PC-9 (cell line): ENCODE measurements around the gene CYP27C1. TPM values are rescaled to one million over a fixed set of nuclear protein-coding genes. Genes with fewer than 3 reads are reported as not detected.

Experiments
- BruUV-seq: library from RNA; stranded (reverse); fragments of 400-500 nt; replicated peaks from 2 replicates; lab custom pipeline; 2021; lab: Mats Ljungman, UMichigan
- CTCF ChIA-PET: fragments of 300-600 bp; sonication (Branson Sonifier 250); formaldehyde crosslinking; loops from one replicate; lab custom pipeline; 2022; ENCODE audit warnings: antibody characterized with exemption; lab: Charles Lee
- POLR2A ChIA-PET: fragments of 300-600 bp; sonication (Branson Sonifier 250); formaldehyde crosslinking; loops from one replicate; lab custom pipeline; 2022; ENCODE audit warnings: antibody characterized with exemption; ENCODE audit not compliant: unreplicated experiment; lab: Charles Lee
- DNase-seq, 2 experiments: peaks; one replicate each; pipeline versions ENCODE4 v3.0.0 to v3.0.0-alpha.2; 2015 to 2022; ENCODE audit warnings: mixed read lengths in 1 of 2
- H2AFZ ChIP-seq: fragments of 200-600 bp; sonication (generic); 2 replicates; pipeline ENCODE4 v1.8.1; 2017; ENCODE audit warnings: antibody characterized with exemption
- H3F3A ChIP-seq: fragments of 200-600 bp; sonication (generic); 2 replicates; pipeline ENCODE4 v1.8.1; 2017; ENCODE audit warnings: antibody characterized with exemption, mild to moderate bottlenecking, low read depth; ENCODE audit not compliant: insufficient read depth
- H3K27ac ChIP-seq: fragments of 200-600 bp; sonication (generic); 2 replicates; pipeline ENCODE4 v1.6.1; 2016; ENCODE audit warnings: mixed run types
- H3K27me3 ChIP-seq: fragments of 200-600 bp; sonication (generic); 2 replicates; pipeline ENCODE4 v1.6.1; 2016; ENCODE audit warnings: low read depth, mixed run types; ENCODE audit not compliant: insufficient read depth
- H3K36me3 ChIP-seq: fragments of 200-600 bp; sonication (generic); 2 replicates; pipeline ENCODE4 v1.6.1; 2016; ENCODE audit warnings: low read depth, mixed run types
- H3K4me1 ChIP-seq: fragments of 200-600 bp; sonication (generic); replicated peaks from 2 replicates; pipeline ENCODE4 v1.6.1; 2016; ENCODE audit warnings: mixed run types; ENCODE audit not compliant: insufficient read depth
- H3K4me2 ChIP-seq: fragments of 200-600 bp; sonication (generic); 2 replicates; pipeline ENCODE4 v1.6.1; 2017; ENCODE audit warnings: mixed run types
- H3K4me3 ChIP-seq: fragments of 200-600 bp; sonication (generic); 2 replicates; pipeline ENCODE4 v1.6.1; 2016; ENCODE audit warnings: mixed run types
- H3K79me2 ChIP-seq: fragments of 200-600 bp; sonication (generic); 2 replicates; pipeline ENCODE4 v1.6.1; 2017; ENCODE audit warnings: low read depth, mixed run types
- H3K9me2 ChIP-seq: fragments of 200-600 bp; sonication (generic); 2 replicates; pipeline ENCODE4 v1.8.1; 2017; ENCODE audit warnings: mild to moderate bottlenecking; ENCODE audit not compliant: insufficient read depth
- H3K9me3 ChIP-seq: fragments of 200-600 bp; sonication (generic); 2 replicates; pipeline ENCODE4 v1.8.1; 2016; ENCODE audit warnings: low read depth; ENCODE audit not compliant: insufficient read depth
- H4K20me1 ChIP-seq: fragments of 200-600 bp; sonication (generic); 2 replicates; pipeline ENCODE4 v1.8.1; 2017; ENCODE audit not compliant: insufficient read depth
- CTCF ChIP-seq: fragments of 200-600 bp; sonication (generic); conservative IDR thresholded peaks from 2 replicates; pipeline ENCODE4 v1.6.1; 2017; ENCODE audit warnings: mixed run types, antibody characterized with exemption, mild to moderate bottlenecking, moderate library complexity
- EZH2 ChIP-seq: fragments of 200-600 bp; sonication (generic); IDR thresholded peaks from 2 replicates; pipeline ENCODE4 v1.8.0; 2017; ENCODE audit warnings: antibody characterized with exemption, low read depth
- intact Hi-C: fragments of 100-400 bp; cut with micrococcal nuclease; formaldehyde crosslinking; loops from one replicate; pipeline ENCODE4 v1.10.0; 2022; ENCODE audit not compliant: unreplicated experiment
- total RNA-seq: library from RNA; stranded (reverse); gene quantifications from 2 replicates; pipeline ENCODE4 v1.2.3, GENCODE V29; 2021

The CYP27C1 gene
- total RNA-seq, 1 experiment from 2014 or later = 0.94 TPM

- no peak overlapping the region for H2AFZ ChIP-seq
- H3F3A ChIP-seq = peaks cover 54% of the 10 kb centered on the region
- H3K36me3 ChIP-seq = no peaks in the 10 kb centered on the region
- no peak overlapping the region for H3K4me3 ChIP-seq
- intact Hi-C loops = loop anchor here (5.0 kb wide), 1 partner anchor 198 kb away; no protein-coding TSS in a partner anchor
- CTCF ChIA-PET = interaction anchor here (0.6 kb wide), 1 partner anchor 121 kb away, joined by 5 read pairs; no protein-coding TSS in a partner anchor
- H3K9me2 ChIP-seq = no peaks in the 10 kb centered on the region
- H3K4me1 ChIP-seq = peaks cover 53% of the 10 kb centered on the region
- no peaks in the 10 kb centered on the region for H3K27me3 ChIP-seq
- TF ChIP-seq EZH2 (no peak), CTCF (no peak)
- peak overlapping the region; percentile 43 for H3K4me2 ChIP-seq
- BruUV-seq = no TSS peak
- no peaks in the 10 kb centered on the region for H4K20me1 ChIP-seq
- POLR2A ChIA-PET = interaction anchor here (0.6 kb wide), 1 partner anchor 101 kb away, joined by 5 read pairs; no protein-coding TSS in a partner anchor
- peak overlapping the region; percentile 60 for H3K27ac ChIP-seq
- H3K79me2 ChIP-seq = no peaks in the 10 kb centered on the region
- peak; percentile 16 to 94 for DNase-seq
- no peaks in the 10 kb centered on the region for H3K9me3 ChIP-seq
Observed at GRCh38 chr2:127170452-127171197, 49.5 kb downstream of the CYP27C1 start.

GRCh38 chr2:127170021-127170420, 50.1 kb downstream of the CYP27C1 start:
- H3K4me2 ChIP-seq = peak overlapping the region; percentile 43
- ChIA-PET CTCF (no interaction called here), POLR2A (interaction anchor here (0.6 kb wide), 1 partner anchor 101 kb away, joined by 5 read pairs; no protein-coding TSS in a partner anchor)
- peak in 1 of 2 experiments; percentile 58 for DNase-seq
- no peak overlapping the region for H3K4me3 ChIP-seq
- H3K4me1 ChIP-seq = peaks cover 59% of the 10 kb centered on the region
- no peaks in the 10 kb centered on the region for H3K27me3 ChIP-seq
- no peaks in the 10 kb centered on the region for H3K79me2 ChIP-seq
- no peak overlapping the region for H2AFZ ChIP-seq
- H4K20me1 ChIP-seq = no peaks in the 10 kb centered on the region
- no peaks in the 10 kb centered on the region for H3K9me2 ChIP-seq
- no peak for TF ChIP-seq EZH2
- TF ChIP-seq CTCF = no peak
- no peaks in the 10 kb centered on the region for H3K9me3 ChIP-seq
- H3K36me3 ChIP-seq = no peaks in the 10 kb centered on the region
- peaks cover 60% of the 10 kb centered on the region for H3F3A ChIP-seq
- H3K27ac ChIP-seq = peak overlapping the region; percentile 60
- intact Hi-C loops = loop anchor here (5.0 kb wide), 1 partner anchor 198 kb away; no protein-coding TSS in a partner anchor
- no TSS peak for BruUV-seq

GRCh38 chr2:127169066-127169660, 50.9 kb downstream of the CYP27C1 start:
- no TSS peak for BruUV-seq
- Histone ChIP-seq H3K9me3 (no peaks in the 10 kb centered on the region), H3K36me3 (no peaks in the 10 kb centered on the region), H3K4me1 (peaks cover 68% of the 10 kb centered on the region), H3F3A (peaks cover 64% of the 10 kb centered on the region), H3K4me3 (no peak overlapping the region), H4K20me1 (no peaks in the 10 kb centered on the region), H3K9me2 (no peaks in the 10 kb centered on the region), H3K79me2 (no peaks in the 10 kb centered on the region), H2AFZ (no peak overlapping the region), H3K27ac (peak overlapping the region; percentile 60), H3K27me3 (no peaks in the 10 kb centered on the region), H3K4me2 (0 out of 2 replicates have a peak overlapping the region, but pooled peaks have one; percentile 43)
- intact Hi-C loops = no loop called here
- ChIA-PET POLR2A (no interaction called here), CTCF (interaction anchor here (0.6 kb wide), 2 partner anchors 62 to 97 kb away, joined by 3 to 4 read pairs; partner anchors contain the start of gene BIN1)
- no peak for TF ChIP-seq EZH2
- TF ChIP-seq CTCF = no peak
- no peak for DNase-seq
